ENCODE results near the gene EPS8L1.
"Not testable (repeated sequence)": the region's sequence is repeated elsewhere in the genome, so short reads cannot be mapped to it uniquely, and the experiment has no call there.

GRCh38 chr19:55032976-55033643 is 42.6 kb upstream of the EPS8L1 start:
- not testable (repeated sequence) for TF ChIP-seq POLR2A, CTCF (IDR thresholded peaks at IDR 0.05)
